HS-27A (cell line): ENCODE measurements around the gene TANGO6.
"Not testable (repeated sequence)": the region's sequence is repeated elsewhere in the genome, so short reads cannot be mapped to it uniquely, and the experiment has no call there.

Experiments
- DNase-seq: peaks from one replicate; pipeline ENCODE4 v3.0.0-alpha.2; 2012; ENCODE audit warnings: low read depth, missing footprints

The TANGO6 gene

DNA sequence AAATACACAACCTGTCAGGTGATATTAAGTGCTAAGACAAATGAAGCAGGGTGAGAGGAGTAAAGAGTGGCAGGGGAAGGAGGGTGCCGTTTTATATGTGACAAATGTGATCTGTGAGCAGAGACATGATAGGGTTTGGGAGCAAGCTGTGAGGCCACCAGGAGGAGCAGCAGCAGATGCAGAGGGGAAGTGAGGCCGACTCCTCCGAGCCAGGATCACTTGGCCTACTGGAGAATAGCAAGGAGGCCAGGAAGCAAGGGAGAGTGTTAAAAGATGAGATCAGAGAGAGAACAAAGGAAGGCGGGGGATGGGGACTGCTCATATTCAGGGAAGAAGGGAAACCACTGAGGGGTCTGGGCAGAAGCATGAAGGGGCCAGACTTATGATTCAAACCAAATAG lies 129.4 kb downstream of the TANGO6 start:
- DNase-seq = no peak

- no peak for DNase-seq
These were observed 130.3 kb downstream of the TANGO6 start for GRCh38 chr16:68973611-68974120.

- DNase-seq = no peak
These were observed 135.1 kb downstream of the TANGO6 start for GRCh38 chr16:68978303-68978954.

GRCh38 chr16:68980695-68981315 lies 137.5 kb downstream of the TANGO6 start:
- no peak for DNase-seq

- no peak for DNase-seq
These were observed 138.6 kb downstream of the TANGO6 start for GRCh38 chr16:68981971-68982370.

GRCh38 chr16:68984467-68984866 lies 141.1 kb downstream of the TANGO6 start:
- DNase-seq = no peak

DNA sequence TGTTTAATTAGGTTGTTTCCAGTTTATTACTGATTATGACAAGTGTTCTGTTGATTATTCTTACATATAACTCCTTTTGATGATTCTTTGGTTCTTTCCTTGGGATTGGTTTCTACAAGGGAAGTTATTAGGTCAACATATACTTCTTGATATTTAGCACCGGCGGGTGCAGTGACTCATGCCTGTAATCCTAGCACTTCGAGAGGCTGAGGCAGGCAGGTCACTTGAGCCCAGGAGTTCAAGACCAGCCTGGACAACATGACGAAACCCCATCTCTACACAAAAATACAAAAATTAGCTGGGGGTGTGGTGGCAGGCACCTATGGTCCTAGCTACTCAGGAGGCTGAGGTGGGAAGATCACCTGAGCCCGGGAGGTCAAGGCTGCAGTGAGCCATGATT lies 141.9 kb downstream of the TANGO6 start:
- no peak for DNase-seq

DNA sequence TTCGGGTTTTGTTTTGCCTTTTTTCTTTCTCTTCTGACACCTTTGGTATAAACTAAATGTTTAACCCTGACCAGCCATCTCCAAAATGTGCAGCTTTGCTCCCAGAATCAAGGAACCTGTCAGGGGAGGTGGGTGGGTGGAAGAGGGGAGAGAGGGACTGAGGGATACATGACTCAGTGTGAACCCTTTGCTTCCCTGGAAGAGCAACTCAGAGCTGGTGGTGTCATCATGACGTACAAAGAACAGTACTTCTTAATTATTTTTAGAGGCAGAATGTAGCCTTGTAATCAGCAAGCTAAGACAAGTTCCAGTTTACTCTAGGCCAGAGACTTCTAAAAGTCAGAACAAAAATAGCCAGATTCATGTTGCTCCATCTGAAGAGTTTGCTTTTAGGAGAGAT lies 142.5 kb downstream of the TANGO6 start:
- DNase-seq = no peak

GRCh38 chr16:68987734-68988457 lies 144.6 kb downstream of the TANGO6 start:
- DNase-seq = no peak

DNA sequence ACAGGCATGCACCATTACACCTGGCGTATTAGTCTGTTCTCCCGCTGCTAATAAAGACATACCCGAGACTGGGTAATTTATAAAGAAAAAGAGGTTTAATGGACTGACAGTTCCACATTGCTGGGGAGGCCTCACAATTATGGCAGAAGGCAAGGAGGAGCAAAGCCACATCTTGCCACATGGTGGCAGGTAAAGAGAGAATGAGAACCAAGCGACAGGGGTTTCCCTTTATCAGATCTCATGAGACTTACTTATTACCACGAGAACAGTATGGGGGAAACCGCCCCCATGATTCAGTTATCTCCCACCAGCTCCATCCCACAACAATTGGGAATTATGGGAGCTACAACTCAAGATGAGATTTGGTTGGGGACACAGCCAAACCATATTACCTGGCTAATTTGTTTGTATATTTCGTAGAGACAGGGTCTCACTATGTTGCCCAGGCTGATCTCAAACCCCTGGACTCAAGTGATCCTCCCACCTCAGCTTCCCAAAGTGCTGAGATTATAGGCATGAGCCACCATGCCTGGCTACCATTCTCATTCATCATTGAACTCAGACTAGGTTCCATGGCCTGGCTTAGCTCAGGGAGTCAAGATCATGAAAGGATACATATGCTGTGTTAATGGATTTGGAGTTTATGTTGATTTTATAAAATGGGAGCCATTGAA lies 147.0 kb downstream of the TANGO6 start:
- DNase-seq = not testable (repeated sequence)

GRCh38 chr16:68991075-68991474 lies 147.7 kb downstream of the TANGO6 start:
- DNase-seq = no peak

GRCh38 chr16:68992521-68992920 lies 149.2 kb downstream of the TANGO6 start:
- peak; percentile 45 for DNase-seq

DNA sequence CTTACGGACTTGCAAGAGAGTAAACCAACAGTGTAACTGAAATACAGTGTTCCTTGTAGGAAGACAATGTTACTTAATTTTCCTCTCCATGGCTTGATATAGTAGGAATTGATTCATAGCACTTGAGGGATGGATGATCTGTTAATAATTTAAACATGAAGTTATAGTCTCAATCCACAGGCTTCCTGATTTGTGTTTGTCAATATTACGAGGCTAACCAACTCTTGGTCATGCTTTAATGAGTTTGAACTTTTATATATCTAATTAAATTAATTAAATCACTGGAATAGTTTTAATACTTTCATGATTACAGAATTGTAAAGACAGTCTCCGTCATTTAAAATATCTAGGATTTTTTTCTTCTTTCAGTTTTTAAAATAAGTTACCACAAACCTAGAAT lies 150.1 kb downstream of the TANGO6 start:
- no peak for DNase-seq

DNA sequence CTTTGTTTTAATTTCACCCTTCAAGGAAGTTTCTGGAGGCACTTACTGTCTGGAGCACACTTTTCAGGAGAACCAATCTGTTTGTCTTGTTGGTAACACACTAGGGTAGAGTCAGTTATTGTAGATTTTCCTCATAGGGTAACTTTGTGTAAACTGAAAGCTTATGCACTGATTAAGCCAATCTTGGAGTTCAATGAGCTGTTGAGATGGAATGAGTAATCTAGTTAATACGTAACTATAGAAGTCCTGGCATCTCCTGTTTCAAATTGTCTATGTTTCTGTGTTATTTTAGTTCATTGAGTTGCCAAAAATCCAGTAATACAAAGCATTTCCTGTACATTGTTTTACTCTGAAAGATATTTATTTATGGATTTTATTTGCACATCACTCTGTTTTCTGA lies 150.6 kb downstream of the TANGO6 start:
- peak; percentile 46 for DNase-seq

DNA sequence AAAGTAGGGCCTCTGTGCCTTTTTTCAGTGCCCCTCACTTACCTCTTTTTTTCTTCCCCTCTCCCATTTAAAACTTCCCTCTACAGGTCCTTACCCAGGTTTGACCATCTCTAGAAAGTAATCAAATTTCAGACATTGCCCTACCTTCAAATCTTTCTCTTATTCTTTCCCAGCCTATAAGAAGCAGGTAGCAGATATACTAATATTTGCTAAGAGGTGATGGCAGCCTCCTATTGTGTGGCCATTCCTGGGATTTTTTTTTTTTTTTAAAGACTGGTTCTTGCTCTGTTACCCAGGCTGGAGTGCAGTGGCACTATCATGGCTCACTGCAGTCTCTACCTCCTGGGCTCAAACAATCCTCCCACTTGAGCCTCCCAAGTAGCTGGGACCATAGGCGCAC lies 151.0 kb downstream of the TANGO6 start:
- DNase-seq = no peak

GRCh38 chr16:68995011-68995504 lies 151.7 kb downstream of the TANGO6 start:
- DNase-seq = peak; percentile 31

GRCh38 chr16:68997564-68997963 lies 154.2 kb downstream of the TANGO6 start:
- no peak for DNase-seq

DNA sequence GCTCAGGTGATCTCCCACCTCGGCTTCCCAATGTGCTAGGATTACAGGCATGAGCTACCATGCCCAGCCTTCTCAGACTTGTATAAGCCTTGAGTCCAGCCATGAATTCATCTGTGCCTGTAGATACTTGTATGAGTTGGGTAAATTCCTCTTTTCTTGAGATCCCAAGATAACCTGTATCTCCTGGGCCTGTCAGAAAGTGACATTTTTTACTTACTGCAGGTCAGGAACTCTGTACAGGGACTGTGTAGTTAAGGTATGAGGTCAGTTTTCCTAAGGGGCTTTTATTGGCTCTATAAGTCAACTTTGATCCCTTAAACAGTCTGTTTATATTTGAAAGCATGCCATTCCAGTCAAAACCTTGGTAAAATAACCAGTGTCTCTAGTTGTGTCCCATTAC lies 155.8 kb downstream of the TANGO6 start:
- DNase-seq = no peak

- no peak for DNase-seq
These were observed 160.2 kb downstream of the TANGO6 start for GRCh38 chr16:69003500-69003899.

GRCh38 chr16:69005641-69006355 lies 162.5 kb downstream of the TANGO6 start:
- DNase-seq = no peak

DNA sequence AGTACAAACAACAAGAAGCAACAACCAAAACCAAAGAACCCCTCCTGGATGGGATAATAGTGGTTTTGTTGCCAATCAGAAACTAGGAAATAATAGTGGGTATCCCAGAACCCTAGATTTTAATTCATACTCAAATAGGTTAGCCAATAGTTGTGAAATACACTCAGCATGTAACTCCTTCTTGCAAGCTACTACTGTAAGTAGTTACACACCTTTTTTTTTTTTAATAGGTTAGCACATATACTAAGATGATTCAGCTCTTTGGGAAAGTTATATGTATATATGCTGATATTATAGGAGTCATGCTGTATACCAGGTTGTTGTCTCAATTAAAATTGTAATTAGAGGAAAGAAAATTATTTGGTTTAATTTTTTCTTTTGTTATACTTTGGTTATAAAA lies 169.6 kb downstream of the TANGO6 start:
- no peak for DNase-seq

- no peak for DNase-seq
These were observed 170.7 kb downstream of the TANGO6 start for GRCh38 chr16:69013991-69014390.
